Fibroblast of lung (primary cell): ENCODE results near the gene HTD2. TPM values are rescaled to one million over a fixed set of nuclear protein-coding genes. Genes with fewer than 3 reads are reported as not detected.
A peak's percentile ranks its signal among the peaks of the same experiment; 100 is the strongest.

Experiments
- DNase-seq, 2 donors: peaks; one replicate each; pipeline versions ENCODE4 v3.0.0 to v3.0.0-alpha.2; 2010; ENCODE audit warnings: low read depth in 2 of 2
- H2AFZ ChIP-seq: 2 replicates; pipeline ENCODE4 v1.5.1; 2012; ENCODE audit warnings: low read length, control low read depth, inconsistent platforms
- H3K27ac ChIP-seq: 2 replicates; pipeline ENCODE4 v1.5.1; 2011; ENCODE audit warnings: low read length, control low read depth; ENCODE audit not compliant: insufficient read depth
- H3K27me3 ChIP-seq: 2 replicates; pipeline ENCODE4 v1.5.1; 2011; ENCODE audit warnings: mild to moderate bottlenecking, low read length; ENCODE audit not compliant: control insufficient read depth, insufficient read depth
- H3K36me3 ChIP-seq: 2 replicates; pipeline ENCODE4 v1.5.1; 2011; ENCODE audit warnings: low read length; ENCODE audit not compliant: control insufficient read depth, insufficient read depth
- H3K4me1 ChIP-seq: 2 replicates; pipeline ENCODE4 v1.5.1; 2011; ENCODE audit warnings: low read length; ENCODE audit not compliant: control insufficient read depth, insufficient read depth; ENCODE audit errors: extremely low read depth
- H3K4me2 ChIP-seq: 2 replicates; pipeline ENCODE4 v1.5.1; 2011; ENCODE audit warnings: low read length, control low read depth; ENCODE audit not compliant: insufficient read depth; ENCODE audit errors: extremely low read depth
- H3K4me3 ChIP-seq, 4 experiments: fragments of 200-600 bp in 1 of 4; sonication (generic) in 1 of 4; replicated peaks in 1 of 4; 2 replicates each; pipeline ENCODE4 v1.5.1; 2011 to 2016; ENCODE audit warnings: low read length in 4 of 4, low read depth in 3 of 4, mild to moderate bottlenecking in 3 of 4, control low read depth in 2 of 4, inconsistent platforms in 1 of 4, mixed read lengths in 1 of 4; ENCODE audit not compliant: insufficient read depth in 1 of 4; ENCODE audit errors: control extremely low read depth in 1 of 4
- H3K79me2 ChIP-seq: 2 replicates; pipeline ENCODE4 v1.5.1; 2012; ENCODE audit warnings: mild to moderate bottlenecking, low read length, inconsistent platforms; ENCODE audit not compliant: control insufficient read depth, insufficient read depth
- H3K9ac ChIP-seq: 2 replicates; pipeline ENCODE4 v1.5.1; 2011; ENCODE audit warnings: mild to moderate bottlenecking, low read length, control low read depth; ENCODE audit not compliant: insufficient read depth
- H3K9me3 ChIP-seq: 2 replicates; pipeline ENCODE4 v1.5.1; 2012; ENCODE audit warnings: low read depth, low read length; ENCODE audit not compliant: control insufficient read depth, insufficient read depth
- H4K20me1 ChIP-seq: 2 replicates; pipeline ENCODE4 v1.5.1; 2011; ENCODE audit warnings: low read length; ENCODE audit not compliant: control insufficient read depth, insufficient read depth; ENCODE audit errors: extremely low read depth
- EZH2 ChIP-seq: IDR thresholded peaks from 2 replicates; pipeline ENCODE4 v1.5.1; 2012; ENCODE audit warnings: low read length, control low read depth, mild to moderate bottlenecking; ENCODE audit errors: missing control alignments
- polyA plus RNA-seq, 2 donors: library from polyadenylated mRNA; depleted of rRNA in 1 of 2; stranded (reverse) in 1 of 2; unstranded in 1 of 2; fragments of >200 nt; gene quantifications; 2 replicates each; pipeline ENCODE4 v1.2.1, GENCODE V29; 2011 to 2012; ENCODE audit warnings: missing spikeins in 1 of 2
- total RNA-seq: library from RNA; depleted of rRNA; stranded (reverse); fragments of >200 nt; gene quantifications from 2 replicates; pipeline ENCODE4 v1.2.1, GENCODE V29; 2014
- TF ChIP-seq, protein P1 (sequence below), 2 donors: IDR thresholded peaks in 1 of 2; conservative IDR thresholded peaks in 1 of 2; 1 replicate in 1 of 2; 2 replicates in 1 of 2; pipeline ENCODE4 v1.5.1; 2011 to 2012; ENCODE audit warnings: low read length in 2 of 2, control low read depth in 1 of 2, inconsistent platforms in 1 of 2, low read depth in 1 of 2, mild to moderate bottlenecking in 1 of 2

Gene HTD2
- total and polyA plus RNA-seq, 2 donors (not counting 1 experiment from before 2014, with no cell fraction given), result 8.6 to 8.9 TPM

DNA sequence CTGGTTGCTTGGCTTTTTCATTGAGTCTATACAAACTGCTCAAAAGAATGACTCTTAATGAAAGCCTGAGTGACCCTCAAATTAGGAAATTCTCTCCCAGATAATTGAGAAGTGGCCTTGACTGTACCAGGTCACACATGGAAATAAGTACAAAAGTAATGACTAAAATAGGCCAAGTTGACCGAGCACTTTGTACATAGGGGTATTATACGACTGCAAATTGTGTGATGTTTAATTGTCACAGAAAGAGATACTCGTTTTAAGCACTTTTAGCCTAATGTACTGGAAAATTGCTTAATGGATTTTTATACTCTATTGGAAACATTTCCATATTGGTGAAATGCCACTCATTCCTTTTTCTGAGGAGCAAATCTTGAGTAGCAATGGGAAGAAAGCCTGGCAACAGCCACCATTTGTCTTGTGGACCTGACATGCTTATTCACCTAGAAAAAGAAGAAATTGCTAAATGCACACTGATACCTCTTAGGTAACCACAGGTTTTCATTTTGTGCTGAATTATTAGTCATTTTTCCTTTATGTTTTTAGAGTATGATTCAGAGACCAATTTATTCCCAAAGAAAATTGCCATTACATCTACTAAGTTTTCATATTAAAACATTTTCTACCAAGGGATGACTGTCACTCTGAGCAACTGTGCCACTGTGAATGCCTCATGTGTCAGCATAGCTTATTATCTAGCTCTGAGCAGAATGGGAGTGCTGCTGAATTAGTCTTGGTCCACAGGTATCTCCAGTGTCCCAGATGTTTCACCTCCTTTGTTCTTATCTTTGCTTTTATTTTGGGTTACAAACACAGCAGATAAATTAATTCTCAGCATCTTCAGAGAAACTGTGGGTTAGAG, 17.4 kb downstream of the HTD2 start:
- Histone ChIP-seq H4K20me1 (no peaks in the 10 kb centered on the region), H3K27ac (no peak overlapping the region), H3K27me3 (no peaks in the 10 kb centered on the region), H3K4me1 (peaks cover 3% of the 10 kb centered on the region), H3K4me2 (no peak overlapping the region), H2AFZ (no peak overlapping the region), H3K36me3 (no peaks in the 10 kb centered on the region), H3K79me2 (no peaks in the 10 kb centered on the region), H3K4me3 (no peak overlapping the region), H3K9me3 (no peaks in the 10 kb centered on the region), H3K9ac (no peak overlapping the region)
- no peak for DNase-seq
- TF ChIP-seq, protein P1, sequence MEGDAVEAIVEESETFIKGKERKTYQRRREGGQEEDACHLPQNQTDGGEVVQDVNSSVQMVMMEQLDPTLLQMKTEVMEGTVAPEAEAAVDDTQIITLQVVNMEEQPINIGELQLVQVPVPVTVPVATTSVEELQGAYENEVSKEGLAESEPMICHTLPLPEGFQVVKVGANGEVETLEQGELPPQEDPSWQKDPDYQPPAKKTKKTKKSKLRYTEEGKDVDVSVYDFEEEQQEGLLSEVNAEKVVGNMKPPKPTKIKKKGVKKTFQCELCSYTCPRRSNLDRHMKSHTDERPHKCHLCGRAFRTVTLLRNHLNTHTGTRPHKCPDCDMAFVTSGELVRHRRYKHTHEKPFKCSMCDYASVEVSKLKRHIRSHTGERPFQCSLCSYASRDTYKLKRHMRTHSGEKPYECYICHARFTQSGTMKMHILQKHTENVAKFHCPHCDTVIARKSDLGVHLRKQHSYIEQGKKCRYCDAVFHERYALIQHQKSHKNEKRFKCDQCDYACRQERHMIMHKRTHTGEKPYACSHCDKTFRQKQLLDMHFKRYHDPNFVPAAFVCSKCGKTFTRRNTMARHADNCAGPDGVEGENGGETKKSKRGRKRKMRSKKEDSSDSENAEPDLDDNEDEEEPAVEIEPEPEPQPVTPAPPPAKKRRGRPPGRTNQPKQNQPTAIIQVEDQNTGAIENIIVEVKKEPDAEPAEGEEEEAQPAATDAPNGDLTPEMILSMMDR (conservative IDR thresholded peaks at IDR 0.05 in 1 of 2, IDR thresholded peaks at IDR 0.05 in 1 of 2; ENCODE audit: low read depth in 1 of 2, low read length in 2 of 2), result no peak
- TF ChIP-seq EZH2, result no peak

DNA sequence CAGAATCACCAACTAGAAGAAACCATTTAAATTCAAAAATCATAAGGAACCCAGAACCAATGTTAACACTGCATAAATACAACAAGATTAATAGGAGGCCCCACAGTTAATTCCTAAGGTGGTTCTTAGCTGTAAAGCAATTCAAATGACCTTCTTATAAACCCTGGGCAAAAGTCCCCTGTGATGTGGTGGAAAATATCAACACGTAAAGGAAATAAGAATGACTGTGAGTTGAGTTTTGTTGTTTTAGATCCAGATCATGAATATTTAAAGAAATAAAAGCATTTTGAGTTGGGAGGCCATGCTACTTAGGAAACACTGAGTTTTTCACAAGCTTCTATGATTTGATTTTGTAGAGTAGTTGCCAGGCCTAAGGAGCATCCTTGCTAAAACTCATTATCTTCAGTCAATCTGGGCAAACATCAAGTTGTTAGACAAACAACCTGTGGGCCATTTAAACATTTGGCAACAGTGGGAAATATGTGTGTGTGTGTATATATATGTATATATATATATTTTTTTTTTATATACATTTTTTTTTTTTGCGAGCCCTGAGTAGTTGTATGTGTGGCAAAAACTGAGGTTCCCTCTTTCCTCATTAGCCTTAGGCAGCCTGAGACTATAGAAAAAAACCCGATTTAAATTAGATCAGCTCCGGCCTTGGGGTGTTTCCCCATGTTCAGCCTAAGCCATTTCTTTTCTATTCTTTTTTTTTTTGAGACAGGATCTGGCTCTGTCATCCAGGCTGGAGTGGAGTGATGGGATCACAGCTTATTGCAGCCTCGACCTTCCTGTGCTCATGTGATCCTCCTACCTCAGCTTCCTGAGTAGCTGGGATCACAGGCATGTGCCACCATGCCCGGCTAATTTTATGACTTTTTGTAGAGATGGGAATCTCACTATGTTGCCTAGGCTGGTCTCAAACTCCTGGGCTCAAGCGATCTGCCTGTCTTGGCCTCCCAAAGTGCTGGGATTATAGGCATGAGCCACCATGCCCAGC, 18.4 kb downstream of the HTD2 start:
- Histone ChIP-seq H3K4me1 (peaks cover 3% of the 10 kb centered on the region), H3K27ac (no peak overlapping the region), H2AFZ (no peak overlapping the region), H3K9ac (no peak overlapping the region), H3K4me3 (no peak overlapping the region), H4K20me1 (no peaks in the 10 kb centered on the region), H3K4me2 (no peak overlapping the region), H3K36me3 (no peaks in the 10 kb centered on the region), H3K9me3 (no peaks in the 10 kb centered on the region), H3K27me3 (no peaks in the 10 kb centered on the region), H3K79me2 (no peaks in the 10 kb centered on the region)
- no peak for DNase-seq
- TF ChIP-seq, protein P1 (conservative IDR thresholded peaks at IDR 0.05 in 1 of 2, IDR thresholded peaks at IDR 0.05 in 1 of 2; ENCODE audit: low read depth in 1 of 2, low read length in 2 of 2), result no peak
- no peak for TF ChIP-seq EZH2

DNA sequence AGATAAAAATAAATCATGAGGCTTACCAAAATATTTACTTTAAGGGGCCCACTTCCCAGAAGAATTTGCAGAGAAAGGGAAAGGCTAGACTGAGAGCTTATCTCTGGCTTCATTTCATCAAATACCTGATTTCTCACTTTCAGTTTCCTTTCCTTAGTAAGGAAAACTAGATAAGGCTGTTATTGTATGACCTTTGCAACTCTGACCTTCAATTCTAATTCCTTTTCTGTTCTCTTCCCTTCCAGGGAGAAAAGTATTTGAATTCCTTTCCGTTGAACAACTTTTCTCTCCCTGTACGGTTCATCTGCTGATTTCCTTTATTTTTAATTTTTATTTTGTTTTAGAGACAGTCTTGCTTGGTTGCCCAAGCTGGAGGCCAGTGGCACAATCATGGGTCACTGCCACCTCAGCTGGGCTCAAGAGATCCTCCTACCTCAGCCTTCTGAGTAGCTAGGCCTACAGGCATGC, 19.2 kb downstream of the HTD2 start:
- Histone ChIP-seq H3K79me2 (no peaks in the 10 kb centered on the region), H3K4me2 (peak overlapping the region; percentile 3), H4K20me1 (no peaks in the 10 kb centered on the region), H3K27ac (no peak overlapping the region), H3K9me3 (no peaks in the 10 kb centered on the region), H2AFZ (no peak overlapping the region), H3K9ac (no peak overlapping the region), H3K4me1 (peaks cover 5% of the 10 kb centered on the region), H3K4me3 (no peak overlapping the region), H3K36me3 (no peaks in the 10 kb centered on the region), H3K27me3 (no peaks in the 10 kb centered on the region)
- no peak for DNase-seq
- TF ChIP-seq, protein P1 (conservative IDR thresholded peaks at IDR 0.05 in 1 of 2, IDR thresholded peaks at IDR 0.05 in 1 of 2; ENCODE audit: low read depth in 1 of 2, low read length in 2 of 2), result no peak
- no peak for TF ChIP-seq EZH2
